Endometrial microvascular endothelial cells (primary cell): ENCODE measurements around the gene ALDH1A3. TPM values are rescaled to one million over a fixed set of nuclear protein-coding genes. Genes with fewer than 3 reads are reported as not detected.

Source experiments
- in situ Hi-C: cut with HindIII; loops from 2 replicates; pipeline ENCODE4 v1.10.0; 2017; ENCODE audit warnings: low sequenced_read_pairs, low pct_unique_long_range_greater_than_20kb; ENCODE audit errors: inconsistent ontology term
- total RNA-seq: library from RNA; depleted of rRNA; stranded (reverse); fragments of >200 nt; gene quantifications from one replicate; pipeline ENCODE4 v1.2.3, GENCODE V29; 2015; ENCODE audit errors: inconsistent ontology term

ALDH1A3 gene
- total RNA-seq, 1 donor from 2014 or later: 1.7 TPM

DNA sequence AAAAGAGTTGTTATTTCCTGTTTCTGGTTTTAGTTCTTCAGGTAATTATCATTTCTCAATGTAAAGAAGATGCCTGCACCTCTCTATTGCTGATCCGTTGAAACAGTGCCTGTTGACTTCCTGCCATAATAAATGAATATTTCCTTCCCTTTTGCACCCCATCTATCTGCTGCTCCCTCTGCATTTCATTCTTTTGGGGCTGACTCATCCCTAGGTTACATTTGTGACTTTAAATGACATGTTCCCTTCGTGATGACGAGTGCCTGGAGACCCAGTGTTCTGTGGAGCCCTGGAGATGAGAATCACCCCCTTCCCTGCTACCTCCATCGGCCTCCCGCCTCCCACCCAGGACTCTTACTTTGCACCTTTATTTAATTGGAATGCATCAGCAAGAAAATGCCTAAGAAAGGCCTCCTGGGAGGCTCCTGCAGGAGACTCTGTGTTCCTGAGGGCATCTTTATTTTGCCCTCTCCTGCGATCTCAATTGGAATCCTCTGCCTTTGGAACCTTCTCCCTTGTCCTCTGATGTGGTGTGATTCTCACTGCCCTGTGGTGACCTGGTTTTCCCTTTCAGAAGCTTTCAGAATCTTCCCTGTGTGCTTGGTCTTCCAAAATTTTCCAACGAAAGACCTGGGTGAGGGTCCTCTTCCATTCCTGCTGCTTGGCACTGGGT, 53.2 kb downstream of the ALDH1A3 start:
- in situ Hi-C loops: no loop called here

DNA sequence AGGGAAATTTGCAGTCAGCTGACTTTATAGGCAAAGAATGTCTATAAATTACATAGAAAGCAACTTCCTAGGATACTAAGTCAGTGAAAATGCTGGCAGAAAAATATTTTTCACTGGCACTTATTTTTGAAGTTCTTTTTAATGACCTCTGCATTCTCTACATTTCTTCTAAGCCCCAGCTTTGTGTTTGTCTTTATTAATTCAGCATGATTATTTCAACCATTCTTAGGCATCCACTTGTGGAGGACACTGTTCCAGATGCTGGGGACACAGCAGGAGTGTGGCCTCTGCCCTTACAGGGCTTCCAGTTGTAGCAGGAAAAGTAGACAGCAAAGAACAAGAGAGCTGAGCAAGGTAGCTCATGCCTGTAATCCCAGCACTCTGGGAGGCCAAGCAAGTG, 54.5 kb downstream of the ALDH1A3 start:
- in situ Hi-C loops: no loop called here

DNA sequence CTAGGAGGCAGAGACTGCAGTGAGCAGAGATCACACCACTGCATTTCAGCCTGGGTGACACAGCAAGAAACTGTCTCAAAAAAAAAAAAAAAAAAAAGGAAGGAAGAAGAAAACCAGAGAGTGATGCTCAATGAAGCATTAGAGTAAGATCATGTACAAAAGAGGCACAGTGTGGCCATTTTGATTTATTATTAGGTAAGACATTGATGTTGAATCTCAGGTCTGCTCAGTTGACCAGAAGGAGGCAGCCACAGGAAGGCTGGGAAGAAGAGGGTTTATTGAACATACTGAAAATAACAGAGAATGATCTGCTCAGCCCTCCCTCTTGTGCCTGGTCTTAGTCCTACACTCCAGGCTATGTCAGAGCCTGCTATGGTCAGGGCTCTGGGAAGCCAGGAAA, 55.1 kb downstream of the ALDH1A3 start:
- in situ Hi-C loops: no loop called here

DNA sequence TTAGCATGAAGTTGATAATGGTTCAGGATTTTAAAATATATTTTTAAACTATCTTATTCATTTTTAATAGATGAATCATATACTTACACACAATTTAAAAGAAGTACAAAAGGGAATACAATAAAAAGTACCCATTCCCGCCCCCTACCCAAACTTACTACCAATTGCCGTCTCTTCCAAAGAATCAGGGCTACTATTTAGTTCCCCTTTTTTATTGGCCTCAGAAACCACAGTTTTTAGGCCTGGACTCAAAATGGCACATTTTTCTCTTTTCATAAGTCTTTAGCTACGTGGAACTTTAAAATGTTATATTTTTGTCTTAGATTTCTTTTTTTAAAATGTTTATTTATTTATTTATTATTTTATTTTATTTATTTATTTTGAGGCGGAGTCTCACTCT, 57.5 kb downstream of the ALDH1A3 start:
- in situ Hi-C loops: no loop called here

DNA sequence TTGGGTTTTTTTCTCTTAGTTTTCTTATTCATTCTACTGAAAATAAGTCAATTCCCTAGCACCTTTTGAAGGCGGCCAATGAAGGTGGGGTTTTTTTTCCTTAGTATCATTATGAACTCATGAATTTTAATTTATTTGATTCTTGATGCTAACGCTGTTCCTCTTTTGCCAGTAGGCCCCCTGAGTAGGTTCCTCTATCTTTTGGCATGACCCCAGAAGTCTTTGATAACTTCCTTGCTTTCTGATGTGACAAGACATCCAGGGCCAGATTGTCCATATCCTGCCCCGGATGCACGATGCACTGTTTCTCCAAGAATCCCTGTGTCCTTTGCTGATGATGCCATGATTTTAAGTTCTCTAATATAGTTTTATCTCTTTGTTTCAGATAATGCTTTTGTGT, 60.2 kb downstream of the ALDH1A3 start:
- in situ Hi-C loops: no loop called here

DNA sequence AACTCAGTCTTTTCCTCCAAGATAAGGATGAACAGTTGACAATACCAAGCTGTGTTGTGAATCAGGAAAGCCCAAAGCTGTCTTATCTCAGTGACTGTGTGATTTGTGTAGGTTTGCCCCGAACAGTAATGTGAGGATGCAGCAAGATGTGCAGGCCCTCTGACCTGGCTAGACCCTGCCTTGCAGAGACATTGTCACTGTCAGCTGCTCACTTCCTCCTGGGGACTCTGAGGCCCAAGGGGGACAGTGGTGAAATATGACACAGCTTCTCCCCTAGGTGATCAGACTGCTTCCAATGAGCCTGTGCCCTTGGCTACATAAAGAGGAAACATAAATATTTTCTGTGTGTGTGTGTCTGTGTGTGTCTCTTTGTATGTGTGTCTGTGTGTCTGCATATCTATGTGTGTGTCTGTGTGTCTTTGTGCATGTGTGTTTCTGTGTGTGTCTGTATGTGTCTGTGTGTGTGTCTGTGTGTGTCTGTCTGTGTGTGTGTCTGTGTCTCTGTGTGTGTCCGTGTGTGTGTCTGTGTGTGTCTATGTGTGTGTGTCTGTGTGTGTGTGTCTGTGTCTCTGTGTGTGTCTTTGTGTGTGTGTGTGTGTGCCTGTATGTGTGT, 61.2 kb downstream of the ALDH1A3 start:
- in situ Hi-C loops: no loop called here

DNA sequence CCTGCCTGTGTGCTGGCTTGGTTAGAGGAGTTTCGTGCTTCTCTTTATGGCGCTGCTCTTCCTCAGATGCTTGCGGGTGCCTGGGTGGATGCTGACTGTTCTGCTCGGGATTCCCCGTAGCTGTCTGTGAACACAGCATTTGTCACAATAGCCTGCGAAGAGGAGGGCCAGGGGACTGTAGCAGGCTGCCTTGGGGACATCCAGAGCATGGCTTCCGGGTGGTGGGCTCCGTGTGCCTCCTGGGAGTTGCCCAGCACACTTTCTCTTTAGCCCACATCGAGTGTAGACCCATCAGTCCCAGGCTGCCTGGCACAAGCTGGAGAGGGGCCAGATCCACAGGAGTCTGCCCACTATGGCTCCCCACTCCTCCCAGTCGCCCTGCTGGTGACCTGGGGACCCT, 61.9 kb downstream of the ALDH1A3 start:
- in situ Hi-C loops: no loop called here

DNA sequence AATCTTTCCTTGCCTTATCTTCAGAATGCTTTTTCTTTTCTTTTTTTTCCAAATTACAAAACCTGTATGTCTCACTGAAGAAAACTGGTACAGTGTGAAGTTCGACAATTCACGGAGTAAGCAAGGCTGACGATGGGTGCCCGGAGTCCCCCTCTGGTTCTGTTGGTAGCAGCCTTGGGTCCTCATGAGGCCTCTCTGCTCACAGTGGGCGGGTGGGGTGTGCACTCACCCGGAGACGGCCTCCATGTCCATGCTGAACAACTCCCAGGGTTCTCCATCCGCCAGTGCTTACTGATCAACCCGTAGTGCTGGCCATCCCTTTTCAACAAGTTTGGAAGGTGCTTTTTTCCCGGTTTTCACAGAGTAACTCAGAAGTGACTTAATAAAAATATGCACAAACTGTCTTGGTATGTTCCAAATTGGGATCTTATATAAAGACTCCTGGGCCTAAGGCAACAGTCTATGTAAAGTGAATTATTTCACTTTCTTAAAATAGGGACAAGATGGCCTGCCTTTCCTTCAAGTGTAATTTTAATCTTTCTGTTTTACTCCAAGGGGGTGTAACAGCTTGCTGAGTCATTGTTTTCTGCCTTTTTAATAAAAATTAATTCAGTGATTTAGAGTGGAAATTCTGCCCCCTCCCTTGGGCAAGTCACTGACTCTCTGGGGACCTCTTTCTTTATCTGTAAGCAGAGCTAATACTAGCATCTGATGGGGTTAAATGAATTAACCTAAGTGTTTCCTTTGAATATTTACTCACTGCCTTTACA, 63.2 kb downstream of the ALDH1A3 start:
- in situ Hi-C loops: no loop called here

DNA sequence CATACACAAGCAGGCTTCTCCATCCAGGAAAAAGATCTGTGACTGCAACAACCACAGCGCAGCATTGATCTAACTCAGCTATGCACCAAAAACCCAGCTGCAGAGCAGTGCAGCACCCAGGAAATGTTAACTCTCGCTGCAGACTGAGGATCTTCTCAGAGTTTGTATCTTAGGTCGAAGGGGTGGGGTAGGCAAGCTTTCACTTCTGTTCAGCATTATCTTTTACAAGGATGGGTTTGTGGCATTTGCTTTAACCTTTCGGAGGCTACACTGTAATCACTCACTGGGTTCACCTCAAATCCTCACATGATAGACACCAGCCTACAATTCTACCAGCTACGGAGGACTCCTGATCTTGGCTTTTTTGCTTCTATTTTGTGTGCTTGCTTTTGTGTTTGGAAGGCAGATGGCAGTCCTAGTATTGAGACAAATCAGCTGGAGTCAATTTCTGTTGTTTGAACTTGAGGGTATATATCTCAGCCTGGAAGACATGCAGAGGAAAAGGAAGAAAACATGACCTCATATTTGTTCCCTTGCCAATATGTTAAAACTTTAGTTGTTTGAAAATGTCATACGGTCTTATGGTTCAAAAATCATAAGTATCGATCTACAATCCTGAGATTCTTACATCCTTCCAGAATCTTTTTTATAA, 64.7 kb downstream of the ALDH1A3 start:
- in situ Hi-C loops: no loop called here

DNA sequence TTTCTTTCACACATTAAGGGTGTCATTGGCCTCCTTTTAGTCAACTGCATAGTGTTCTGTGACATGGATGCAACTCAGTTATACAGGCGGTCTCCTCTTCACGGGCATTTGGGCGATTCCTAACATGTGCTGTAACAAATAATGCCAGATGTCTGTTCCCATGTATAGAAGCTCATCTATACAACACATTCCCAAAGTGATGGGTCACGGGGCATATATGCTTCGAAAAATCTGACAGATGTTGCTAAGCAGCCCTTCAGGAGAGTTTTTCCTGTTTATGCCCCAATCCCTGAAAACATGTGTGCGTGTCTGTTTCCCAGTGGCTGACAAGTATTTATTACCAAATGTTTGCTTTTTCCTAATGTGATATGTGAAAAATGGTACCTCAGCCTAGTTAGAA, 65.4 kb downstream of the ALDH1A3 start:
- in situ Hi-C loops: no loop called here

DNA sequence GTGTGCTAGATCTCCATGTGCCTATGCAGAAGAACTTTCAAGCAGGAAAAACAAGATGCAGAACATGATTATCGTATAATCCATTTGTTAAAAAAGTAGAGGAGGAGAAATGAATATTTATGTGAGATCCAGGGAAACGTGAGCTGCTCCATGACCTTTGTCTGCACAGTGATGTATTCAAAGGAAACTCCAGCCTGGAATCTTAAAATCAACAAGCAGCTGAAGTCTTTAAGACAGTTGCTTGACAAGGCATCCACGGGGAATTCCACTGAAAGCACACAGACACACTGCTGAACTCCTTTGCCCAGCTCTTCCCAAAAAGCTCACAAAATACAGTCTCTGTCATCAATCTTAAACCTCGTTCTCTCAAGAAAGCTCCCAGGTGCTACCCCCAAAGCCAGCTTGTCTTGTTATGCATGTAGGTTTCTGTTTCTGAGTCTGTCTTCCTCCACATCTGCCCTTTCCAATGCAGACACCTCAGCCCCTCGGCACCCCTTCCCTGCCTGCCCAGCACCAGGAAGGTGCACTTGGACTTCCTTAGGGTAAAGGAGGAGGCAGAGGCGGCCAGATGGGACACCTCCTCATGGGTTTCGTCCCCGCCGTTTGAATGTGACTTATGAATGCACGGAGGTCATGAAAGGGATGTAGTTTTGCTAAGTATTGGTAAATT, 68.3 kb downstream of the ALDH1A3 start:
- in situ Hi-C loops: no loop called here

DNA sequence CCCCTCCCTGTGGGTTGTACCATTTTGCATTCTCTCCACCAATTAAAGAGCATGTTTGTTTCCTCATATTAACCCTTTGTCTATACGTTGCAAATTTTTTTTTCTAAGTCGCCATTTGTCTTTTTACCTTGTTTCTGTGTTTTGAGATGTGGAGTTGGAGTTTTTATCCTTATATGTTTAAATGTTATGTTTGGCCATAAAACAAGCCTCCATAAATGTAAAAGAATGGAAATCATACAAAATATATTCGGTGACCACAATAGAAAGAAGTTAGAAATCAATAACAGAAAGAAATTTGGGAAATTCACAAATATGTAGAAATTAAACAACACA, 68.8 kb downstream of the ALDH1A3 start:
- in situ Hi-C loops: no loop called here

DNA sequence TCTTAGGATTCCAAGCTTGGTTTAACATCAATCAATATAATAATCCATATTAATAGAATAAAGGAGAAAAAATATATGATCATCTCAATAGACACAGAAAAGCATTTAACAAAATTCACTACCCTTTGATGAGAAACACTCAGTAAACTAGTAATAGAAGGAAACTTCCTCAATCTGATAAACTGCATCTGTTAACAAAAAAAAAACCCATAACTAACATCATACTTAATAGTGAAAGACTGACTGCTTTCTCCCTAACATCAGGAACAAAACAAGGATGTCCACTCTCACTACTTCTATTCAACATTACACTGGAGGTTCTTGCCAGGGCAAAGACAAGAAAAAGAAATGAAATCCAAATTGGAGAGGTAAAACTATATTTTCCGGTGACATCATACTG, 70.1 kb downstream of the ALDH1A3 start:
- in situ Hi-C loops: no loop called here

DNA sequence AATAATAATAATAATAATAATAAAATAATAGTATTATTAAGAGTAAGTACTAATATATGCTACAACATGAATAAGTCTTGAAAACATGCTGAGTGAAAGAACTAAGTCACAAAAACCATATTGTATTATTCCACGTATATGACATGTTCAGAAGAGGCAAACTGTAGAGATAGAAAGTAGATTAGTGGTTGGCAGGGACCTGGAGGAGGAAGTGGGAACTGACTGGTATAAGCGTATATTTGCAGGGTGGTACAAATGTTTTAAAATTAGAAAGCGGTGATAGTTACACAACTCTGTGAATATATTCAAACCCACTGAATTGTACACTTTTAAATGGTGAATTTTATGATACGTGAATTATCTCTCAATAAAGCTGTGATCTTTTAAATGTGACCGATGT, 72.3 kb downstream of the ALDH1A3 start:
- in situ Hi-C loops: no loop called here

DNA sequence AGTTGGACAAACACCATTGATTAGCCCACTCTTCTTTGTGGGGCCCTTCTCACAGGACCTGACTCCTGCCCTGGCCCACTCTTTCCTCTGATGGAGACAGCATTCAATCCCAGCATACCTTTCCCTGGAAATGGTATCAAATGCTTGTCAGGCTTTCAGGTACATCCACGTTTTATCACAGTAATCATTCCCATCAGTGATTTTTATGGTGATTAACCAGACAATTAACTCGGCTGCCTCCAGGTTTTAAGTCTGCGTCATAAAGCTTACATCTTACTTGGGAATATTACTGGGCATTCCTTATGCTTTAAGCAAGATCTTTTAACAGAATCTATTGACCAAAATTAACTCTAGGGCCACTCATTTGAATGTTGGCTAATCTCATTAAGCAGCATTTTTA, 72.9 kb downstream of the ALDH1A3 start:
- in situ Hi-C loops: no loop called here

DNA sequence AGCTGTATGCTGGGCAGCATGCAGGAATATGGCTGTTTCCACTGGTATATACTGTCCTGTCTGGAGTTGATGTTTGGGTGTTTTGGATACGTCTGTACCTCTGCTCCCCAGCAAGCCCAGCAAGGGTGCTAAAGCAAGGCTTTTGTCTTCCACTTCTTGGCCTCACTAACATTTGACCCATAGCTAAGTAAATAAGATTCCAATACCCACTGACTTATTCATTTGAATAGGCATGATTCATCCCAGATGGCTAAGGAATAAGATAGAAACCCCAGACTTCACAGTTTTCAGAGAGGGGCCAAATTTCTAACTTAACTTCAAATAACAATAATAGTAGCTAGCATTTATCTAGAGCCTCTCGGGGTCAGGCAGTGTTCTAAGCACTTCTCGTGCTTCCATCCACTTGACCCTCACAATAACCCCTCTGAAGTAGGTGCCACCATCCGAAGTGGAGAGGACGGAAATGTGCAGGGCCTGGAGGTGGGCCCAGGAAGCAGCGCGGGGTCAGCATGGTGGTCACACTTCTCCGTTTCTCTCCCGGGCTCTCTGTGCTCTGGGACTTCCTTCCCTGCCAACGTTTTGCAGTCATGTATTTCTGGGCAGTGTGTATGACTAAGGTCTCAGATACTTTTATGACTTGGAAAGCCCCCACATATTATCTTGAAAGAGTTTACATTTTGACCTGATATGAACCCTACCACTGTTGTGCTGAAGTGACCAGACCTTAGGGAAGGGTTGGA, 78.9 kb downstream of the ALDH1A3 start:
- in situ Hi-C loops: no loop called here

DNA sequence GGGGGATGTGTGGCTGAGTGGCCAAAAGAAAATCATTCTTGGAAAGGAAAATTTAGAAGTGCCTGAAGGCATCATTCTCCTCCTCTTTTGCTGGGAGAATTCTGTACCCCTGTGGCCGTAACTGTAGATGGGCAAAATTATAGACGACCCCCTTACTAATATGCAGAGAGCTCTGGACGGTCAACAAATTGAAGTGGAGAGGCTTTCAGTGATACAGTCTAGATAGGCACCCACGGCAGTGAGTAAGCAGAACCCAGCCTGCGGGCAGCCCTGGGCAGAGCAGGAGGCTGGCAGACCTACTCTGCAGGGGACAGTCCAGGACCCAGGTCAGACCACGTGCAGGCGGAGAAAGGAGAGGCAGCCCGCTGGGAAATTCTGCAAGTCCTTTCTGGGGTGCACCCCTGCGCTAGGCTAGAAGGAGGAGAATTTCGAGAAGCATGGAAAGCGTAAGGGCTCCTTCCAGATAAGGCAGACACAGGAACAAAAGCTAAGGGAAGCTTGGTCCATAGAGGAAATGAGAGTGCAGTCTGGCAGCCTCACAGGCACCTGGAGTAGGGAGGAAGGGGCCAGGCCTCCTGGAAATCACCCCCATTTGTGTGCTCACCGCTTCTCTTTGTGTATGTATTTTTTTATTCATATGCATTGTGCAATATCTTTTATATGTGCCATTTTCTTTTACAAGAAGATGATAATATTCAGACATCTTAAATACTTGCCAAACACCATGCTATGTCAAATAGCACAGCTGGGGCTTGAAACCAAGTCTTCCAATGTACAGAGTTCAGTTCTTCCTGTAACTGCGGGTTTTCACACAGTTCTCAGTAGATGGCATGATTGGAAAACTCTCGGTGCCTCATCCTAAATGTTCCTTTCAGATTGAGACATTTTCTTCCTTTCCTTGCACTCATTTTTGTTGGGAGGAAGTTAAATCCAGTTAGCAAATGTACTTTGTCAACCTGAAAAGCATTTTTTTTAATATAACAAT, 79.7 kb downstream of the ALDH1A3 start:
- in situ Hi-C loops: no loop called here
